Neuron (in vitro differentiated cells): ENCODE results near the gene ACVR2B.

ENCODE experiments used
- H2AFZ ChIP-seq: one replicate; pipeline ENCODE4 v1.6.1; 2013; ENCODE audit warnings: low read depth, mild to moderate bottlenecking, inconsistent platforms, low read length, moderate library complexity
- H3K27me3 ChIP-seq: one replicate; pipeline ENCODE4 v1.6.1; 2013; ENCODE audit warnings: low read length; ENCODE audit not compliant: insufficient read depth
- H3K36me3 ChIP-seq: one replicate; pipeline ENCODE4 v1.6.1; 2013; ENCODE audit warnings: low read length; ENCODE audit not compliant: insufficient read depth
- H3K4me1 ChIP-seq: one replicate; pipeline ENCODE4 v1.6.1; 2013; ENCODE audit warnings: low read length; ENCODE audit not compliant: insufficient read depth
- H3K4me3 ChIP-seq: 2 replicates; pipeline ENCODE4 v1.5.1; 2013; ENCODE audit warnings: mild to moderate bottlenecking, low read length, moderate library complexity
- H3K9me3 ChIP-seq: one replicate; pipeline ENCODE4 v1.6.1; 2013; ENCODE audit warnings: low read length

ACVR2B gene

GRCh38 chr3:38450853-38451252, 2.8 kb upstream of the ACVR2B start:
- Histone ChIP-seq H3K36me3 (no peaks in the 10 kb centered on the region), H3K4me1 (peaks cover 7% of the 10 kb centered on the region), H3K4me3 (no peak overlapping the region), H3K27me3 (no peaks in the 10 kb centered on the region), H3K9me3 (no peaks in the 10 kb centered on the region), H2AFZ (no peak overlapping the region)

GRCh38 chr3:38453913-38454177, 155 bp downstream of the ACVR2B start:
- H3K4me3 ChIP-seq, result peak overlapping the region; percentile 99
- no peaks in the 10 kb centered on the region for H3K9me3 ChIP-seq
- no peaks in the 10 kb centered on the region for H3K36me3 ChIP-seq
- no peak overlapping the region for H2AFZ ChIP-seq
- no peaks in the 10 kb centered on the region for H3K27me3 ChIP-seq
- peaks cover 10% of the 10 kb centered on the region for H3K4me1 ChIP-seq

- peaks cover 10% of the 10 kb centered on the region for H3K4me1 ChIP-seq
- no peaks in the 10 kb centered on the region for H3K9me3 ChIP-seq
- H3K4me3 ChIP-seq, result peak overlapping the region; percentile 99
- no peaks in the 10 kb centered on the region for H3K36me3 ChIP-seq
- H2AFZ ChIP-seq, result no peak overlapping the region
- no peaks in the 10 kb centered on the region for H3K27me3 ChIP-seq
Observed at GRCh38 chr3:38454178-38454883, 641 bp downstream of the ACVR2B start.

- H3K4me3 ChIP-seq, result peak overlapping the region; percentile 99
- peaks cover 10% of the 10 kb centered on the region for H3K4me1 ChIP-seq
- no peaks in the 10 kb centered on the region for H3K27me3 ChIP-seq
- peaks cover 2% of the 10 kb centered on the region for H3K9me3 ChIP-seq
- H2AFZ ChIP-seq, result no peak overlapping the region
- H3K36me3 ChIP-seq, result no peaks in the 10 kb centered on the region
Observed at GRCh38 chr3:38454884-38455638, 1.4 kb downstream of the ACVR2B start.

- Histone ChIP-seq H2AFZ (no peak overlapping the region), H3K9me3 (peaks cover 2% of the 10 kb centered on the region), H3K27me3 (no peaks in the 10 kb centered on the region)
Observed at GRCh38 chr3:38455639-38456430, 2.1 kb downstream of the ACVR2B start.

GRCh38 chr3:38457111-38458003, 3.7 kb downstream of the ACVR2B start:
- no peaks in the 10 kb centered on the region for H3K36me3 ChIP-seq
- peaks cover 10% of the 10 kb centered on the region for H3K4me1 ChIP-seq
- H3K4me3 ChIP-seq, result no peak overlapping the region
- peaks cover 2% of the 10 kb centered on the region for H3K9me3 ChIP-seq
- no peaks in the 10 kb centered on the region for H3K27me3 ChIP-seq
- no peak overlapping the region for H2AFZ ChIP-seq

More at GRCh38 chr3:38455639-38456430, 2.1 kb downstream of the ACVR2B start:
- Histone ChIP-seq H3K4me1 (peaks cover 10% of the 10 kb centered on the region), H3K36me3 (no peaks in the 10 kb centered on the region), H3K4me3 (peak overlapping the region; percentile 99)

- peaks cover 8% of the 10 kb centered on the region for H3K4me1 ChIP-seq
- H3K27me3 ChIP-seq, result no peaks in the 10 kb centered on the region
- peaks cover 8% of the 10 kb centered on the region for H3K9me3 ChIP-seq
- no peak overlapping the region for H3K4me3 ChIP-seq
- H2AFZ ChIP-seq, result no peak overlapping the region
- H3K36me3 ChIP-seq, result no peaks in the 10 kb centered on the region
Observed at GRCh38 chr3:38458796-38459498, 5.3 kb downstream of the ACVR2B start.

- no peak overlapping the region for H3K4me3 ChIP-seq
- no peaks in the 10 kb centered on the region for H3K27me3 ChIP-seq
- peaks cover 11% of the 10 kb centered on the region for H3K9me3 ChIP-seq
- H2AFZ ChIP-seq, result no peak overlapping the region
- peaks cover 8% of the 10 kb centered on the region for H3K4me1 ChIP-seq
- H3K36me3 ChIP-seq, result no peaks in the 10 kb centered on the region
Observed at GRCh38 chr3:38459499-38460048, 5.9 kb downstream of the ACVR2B start.

- peaks cover 6% of the 10 kb centered on the region for H3K4me1 ChIP-seq
- H3K27me3 ChIP-seq, result no peaks in the 10 kb centered on the region
- no peak overlapping the region for H2AFZ ChIP-seq
- no peak overlapping the region for H3K4me3 ChIP-seq
- H3K36me3 ChIP-seq, result no peaks in the 10 kb centered on the region
- H3K9me3 ChIP-seq, result peaks cover 12% of the 10 kb centered on the region
Observed at GRCh38 chr3:38460377-38461270, 6.9 kb downstream of the ACVR2B start.

- no peaks in the 10 kb centered on the region for H3K36me3 ChIP-seq
- H3K4me3 ChIP-seq, result no peak overlapping the region
- H2AFZ ChIP-seq, result no peak overlapping the region
- H3K4me1 ChIP-seq, result no peaks in the 10 kb centered on the region
- H3K27me3 ChIP-seq, result no peaks in the 10 kb centered on the region
- H3K9me3 ChIP-seq, result peaks cover 30% of the 10 kb centered on the region
Observed at GRCh38 chr3:38465588-38466154, 12.0 kb downstream of the ACVR2B start.

GRCh38 chr3:38468765-38469164, 15.1 kb downstream of the ACVR2B start:
- H3K9me3 ChIP-seq, result peaks cover 35% of the 10 kb centered on the region
- no peaks in the 10 kb centered on the region for H3K27me3 ChIP-seq

More at GRCh38 chr3:38468765-38469164, 15.1 kb downstream of the ACVR2B start:
- H2AFZ ChIP-seq, result no peak overlapping the region
- no peak overlapping the region for H3K4me3 ChIP-seq
- no peaks in the 10 kb centered on the region for H3K36me3 ChIP-seq
- H3K4me1 ChIP-seq, result no peaks in the 10 kb centered on the region
